HG03135 (cell line): ENCODE data around the gene BAX.

ENCODE experiments used
- ATAC-seq: cut with Tn5 transposase; IDR thresholded peaks from one replicate; pipeline ENCODE4 v1.9.1; 2021; ENCODE audit warnings: mild to moderate bottlenecking, moderate library complexity; ENCODE audit not compliant: unreplicated experiment

Gene BAX

GRCh38 chr19:48928164-48929025, 26.3 kb upstream of the BAX start:
- no peak for ATAC-seq

- ATAC-seq: no peak
Measured at GRCh38 chr19:48933382-48933932, 21.2 kb upstream of the BAX start, which contains the start of gene DHDH. Gene DHDH, plus strand, starts transcription at chr19:48933699. Its CDS starts 23 bp downstream, at chr19:48933722.

- no peak for ATAC-seq
Measured at GRCh38 chr19:48934837-48935236, 19.8 kb upstream of the BAX start.

GRCh38 chr19:48935864-48936263, 18.8 kb upstream of the BAX start:
- no peak for ATAC-seq

GRCh38 chr19:48938256-48938655, 16.4 kb upstream of the BAX start:
- ATAC-seq: no peak

GRCh38 chr19:48940902-48941301, 13.8 kb upstream of the BAX start:
- ATAC-seq: no peak

GRCh38 chr19:48943081-48943480, 11.6 kb upstream of the BAX start:
- no peak for ATAC-seq

- no peak for ATAC-seq
Measured at GRCh38 chr19:48945415-48945814, 9.3 kb upstream of the BAX start.

- no peak for ATAC-seq
Measured at GRCh38 chr19:48945817-48946216, 8.9 kb upstream of the BAX start.

GRCh38 chr19:48946463-48947257, 8.0 kb upstream of the BAX start:
- ATAC-seq: no peak

GRCh38 chr19:48947258-48947542, 7.5 kb upstream of the BAX start:
- no peak for ATAC-seq

GRCh38 chr19:48950159-48950558, 4.5 kb upstream of the BAX start:
- ATAC-seq: no peak

- no peak for ATAC-seq
Measured at GRCh38 chr19:48950830-48951519, 3.7 kb upstream of the BAX start.

- no peak for ATAC-seq
Measured at GRCh38 chr19:48953141-48953540, 1.5 kb upstream of the BAX start.

GRCh38 chr19:48953990-48954594, 583 bp upstream of the BAX start:
- no peak for ATAC-seq

GRCh38 chr19:48955308-48955958, 758 bp downstream of the BAX start:
- ATAC-seq: no peak

GRCh38 chr19:48958006-48958405, 3.3 kb downstream of the BAX start:
- ATAC-seq: no peak

- ATAC-seq: no peak
Measured at GRCh38 chr19:48959341-48960239, 4.9 kb downstream of the BAX start.

- no peak for ATAC-seq
Measured at GRCh38 chr19:48961051-48961649, 6.5 kb downstream of the BAX start.
